GM21528 (cell line): ENCODE measurements around the gene ZNF530.
A peak's percentile ranks its signal among the peaks of the same experiment; 100 is the strongest.

Source experiments
- ATAC-seq: cut with Tn5 transposase; IDR thresholded peaks from one replicate; pipeline ENCODE4 v1.9.1; 2021; ENCODE audit warnings: mild to moderate bottlenecking, moderate library complexity; ENCODE audit not compliant: unreplicated experiment, low FRiP score

ZNF530 gene

DNA sequence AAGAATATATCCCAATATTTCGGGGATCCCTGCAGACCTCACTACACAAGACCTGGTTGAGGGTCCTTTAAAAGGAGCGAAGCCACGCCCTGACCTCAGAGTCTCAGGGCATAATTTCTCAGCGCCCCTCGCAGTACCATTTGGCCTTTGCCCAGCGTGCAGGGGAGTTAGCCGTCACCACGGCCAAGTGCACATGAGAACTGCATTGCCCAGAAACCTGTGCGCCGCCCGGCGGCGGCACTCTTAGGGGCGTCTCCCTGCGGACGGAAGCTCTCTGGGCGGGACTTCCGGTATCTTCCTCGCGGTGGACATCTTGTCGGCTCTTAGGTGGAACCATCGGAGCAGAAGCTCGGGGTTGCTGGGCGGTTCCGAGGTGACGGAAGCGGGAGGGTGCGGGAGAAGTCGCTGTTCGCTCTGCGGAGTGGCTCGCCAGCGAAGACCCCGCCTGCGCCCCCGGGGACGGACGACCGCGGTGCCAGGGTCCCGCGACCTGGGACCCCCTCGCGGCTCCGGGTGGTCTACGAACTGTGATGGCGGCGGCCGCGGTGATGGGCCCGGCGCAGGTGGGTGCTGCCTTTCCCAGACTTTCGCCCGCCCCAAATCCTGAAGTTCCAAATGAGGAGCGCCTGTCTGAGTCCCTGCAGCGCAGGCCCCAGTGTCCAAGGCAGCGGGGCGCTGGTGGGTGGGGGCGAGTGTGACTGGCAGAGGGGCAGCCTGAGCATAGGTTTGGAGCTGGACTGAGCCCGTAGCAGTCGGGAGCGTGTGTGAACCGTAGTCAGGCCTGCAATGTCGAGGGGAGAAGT lies 14.5 kb downstream of the ZNF530 start, which contains the start of gene ZNF134:
TSS of gene ZNF134 (plus strand) at position 302 of the 803 bp plus-strand sequence. CDS start 5,227 bp downstream, outside the sequence.
- ATAC-seq = peak; percentile 94

DNA sequence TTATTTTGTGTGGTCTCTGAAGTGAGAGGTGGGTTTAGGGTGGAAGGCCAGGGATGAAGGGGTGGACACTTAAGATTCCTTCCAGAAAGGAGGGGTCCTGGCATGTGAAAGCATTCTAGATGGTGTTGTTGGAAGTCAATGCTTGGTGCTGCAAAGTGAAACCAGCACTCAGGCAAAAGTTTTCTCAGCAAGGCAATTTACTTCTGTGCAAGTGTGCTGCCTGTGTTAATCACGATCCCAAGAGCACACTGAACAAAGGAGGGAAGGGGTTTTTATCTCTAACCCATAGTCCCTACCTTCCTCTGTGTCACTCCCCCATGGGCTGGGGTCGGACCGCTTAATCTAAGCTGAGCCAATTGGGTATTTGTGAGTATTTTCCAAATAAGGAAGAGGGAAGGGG lies 15.7 kb downstream of the ZNF530 start:
- ATAC-seq = no peak

DNA sequence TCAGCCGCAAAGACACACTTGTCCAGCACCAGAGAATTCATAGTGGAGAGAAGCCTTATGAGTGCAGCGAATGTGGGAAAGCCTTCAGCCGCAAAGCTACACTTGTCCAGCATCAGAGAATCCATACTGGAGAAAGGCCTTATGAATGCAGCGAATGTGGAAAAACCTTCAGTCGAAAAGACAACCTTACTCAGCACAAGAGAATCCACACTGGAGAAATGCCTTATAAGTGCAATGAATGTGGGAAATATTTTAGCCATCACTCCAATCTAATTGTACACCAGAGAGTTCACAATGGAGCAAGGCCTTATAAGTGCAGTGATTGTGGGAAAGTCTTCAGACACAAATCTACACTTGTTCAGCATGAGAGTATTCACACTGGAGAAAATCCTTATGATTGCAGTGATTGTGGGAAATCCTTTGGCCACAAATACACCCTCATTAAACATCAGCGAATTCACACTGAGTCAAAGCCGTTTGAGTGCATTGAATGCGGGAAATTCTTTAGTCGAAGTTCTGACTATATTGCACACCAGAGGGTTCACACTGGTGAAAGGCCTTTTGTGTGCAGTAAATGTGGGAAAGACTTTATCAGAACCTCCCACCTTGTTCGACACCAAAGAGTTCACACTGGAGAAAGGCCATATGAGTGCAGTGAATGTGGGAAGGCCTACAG lies 21.1 kb downstream of the ZNF530 start:
- ATAC-seq = no peak

- no peak for ATAC-seq
These were observed 23.4 kb downstream of the ZNF530 start for GRCh38 chr19:57623091-57623490.

DNA sequence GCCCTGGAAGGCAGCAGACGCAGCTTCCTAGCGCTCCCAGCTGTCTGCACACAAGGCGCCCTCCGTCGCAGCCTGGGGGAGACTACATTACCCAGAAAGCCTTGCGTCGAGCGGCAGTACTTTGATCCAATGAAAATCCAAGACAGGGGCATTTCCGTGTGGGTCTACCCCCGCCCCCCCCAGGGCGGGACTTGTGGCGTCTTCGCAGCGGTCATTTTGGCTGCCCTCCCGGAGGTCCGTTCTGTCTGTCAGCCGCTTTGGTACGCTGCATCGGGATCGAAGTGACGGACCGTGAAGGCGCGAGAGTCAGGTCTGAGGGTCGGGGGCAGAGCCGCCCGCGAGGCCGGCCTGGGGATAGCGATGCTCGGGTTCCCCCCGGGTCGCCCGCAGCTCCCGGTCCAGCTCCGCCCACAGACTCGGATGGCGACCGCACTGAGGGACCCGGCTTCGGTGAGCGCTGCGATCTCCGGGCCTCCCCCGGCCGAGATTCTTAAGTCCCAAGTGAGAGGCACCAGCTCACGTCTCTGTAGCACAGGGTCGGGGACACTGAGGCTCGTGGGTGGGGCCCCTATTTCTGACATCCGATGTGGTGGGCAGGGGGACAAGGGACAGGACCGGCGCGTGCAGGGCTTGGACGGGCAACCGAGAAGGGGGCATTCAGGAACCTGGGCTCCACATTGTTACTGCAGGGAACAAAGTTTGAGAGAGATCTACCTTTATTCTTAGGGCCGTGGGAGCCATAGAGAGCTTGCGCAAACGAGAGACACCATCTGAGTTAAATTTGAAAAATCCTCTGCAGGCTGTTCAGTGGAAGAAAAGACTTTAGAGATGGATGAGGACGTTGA lies 33.5 kb downstream of the ZNF530 start, which contains the start of gene ZNF211:
TSS of gene ZNF211 (plus strand) at position 182 of the 845 bp plus-strand sequence. CDS start at position 361, 179 bp downstream.
- peak; percentile 95 for ATAC-seq

DNA sequence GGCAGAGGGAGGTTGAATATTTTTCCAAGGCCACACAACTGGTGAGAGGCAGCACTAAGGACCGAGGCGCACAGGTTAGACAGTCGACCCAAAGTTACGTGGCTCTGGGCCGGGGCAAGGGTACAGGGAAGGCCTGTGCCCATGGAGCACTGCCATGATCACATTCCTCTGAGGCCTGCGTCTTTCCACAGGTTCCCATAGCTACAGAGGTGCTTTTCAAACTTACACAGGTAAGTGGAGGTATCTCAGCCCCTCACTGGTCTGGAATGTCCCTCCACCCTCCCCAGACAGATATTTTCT lies 34.1 kb downstream of the ZNF530 start:
- no peak for ATAC-seq

DNA sequence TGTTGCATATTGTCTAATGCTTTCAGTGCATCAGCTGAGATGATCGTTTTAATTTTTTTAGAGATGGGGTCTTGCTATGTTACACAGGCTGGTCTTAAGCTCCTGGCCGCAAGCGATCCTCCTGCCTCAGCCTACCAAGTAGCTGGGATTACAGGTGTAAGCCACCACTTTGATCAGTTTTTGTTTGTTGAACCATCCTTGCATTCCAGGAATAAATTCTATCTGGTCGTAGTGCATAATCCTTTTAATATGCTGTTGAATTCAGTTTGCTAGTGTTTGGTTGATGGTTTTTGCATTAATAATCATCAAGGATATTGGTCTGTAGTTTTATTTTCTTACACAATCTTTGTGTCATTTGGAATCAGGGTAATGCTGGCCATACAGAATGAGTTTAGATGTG lies 37.7 kb downstream of the ZNF530 start:
- no peak for ATAC-seq

DNA sequence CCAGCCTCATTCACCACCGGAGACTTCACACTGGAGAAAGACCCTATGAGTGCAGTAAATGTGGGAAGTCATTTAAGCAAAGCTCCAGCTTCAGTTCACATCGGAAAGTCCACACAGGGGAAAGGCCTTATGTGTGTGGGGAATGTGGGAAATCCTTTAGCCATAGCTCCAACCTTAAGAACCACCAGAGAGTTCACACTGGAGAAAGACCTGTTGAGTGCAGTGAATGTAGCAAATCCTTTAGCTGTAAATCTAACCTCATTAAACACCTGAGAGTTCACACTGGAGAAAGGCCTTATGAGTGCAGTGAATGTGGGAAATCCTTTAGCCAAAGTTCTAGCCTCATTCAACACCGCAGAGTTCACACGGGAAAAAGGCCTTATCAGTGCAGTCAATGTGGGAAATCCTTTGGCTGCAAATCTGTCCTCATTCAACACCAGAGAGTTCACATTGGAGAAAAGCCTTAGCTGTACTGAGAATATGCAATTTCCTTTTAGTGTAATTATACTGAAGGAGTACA lies 42.1 kb downstream of the ZNF530 start:
- ATAC-seq = no peak

- no peak for ATAC-seq
These were observed 42.8 kb downstream of the ZNF530 start for GRCh38 chr19:57642396-57643046.

DNA sequence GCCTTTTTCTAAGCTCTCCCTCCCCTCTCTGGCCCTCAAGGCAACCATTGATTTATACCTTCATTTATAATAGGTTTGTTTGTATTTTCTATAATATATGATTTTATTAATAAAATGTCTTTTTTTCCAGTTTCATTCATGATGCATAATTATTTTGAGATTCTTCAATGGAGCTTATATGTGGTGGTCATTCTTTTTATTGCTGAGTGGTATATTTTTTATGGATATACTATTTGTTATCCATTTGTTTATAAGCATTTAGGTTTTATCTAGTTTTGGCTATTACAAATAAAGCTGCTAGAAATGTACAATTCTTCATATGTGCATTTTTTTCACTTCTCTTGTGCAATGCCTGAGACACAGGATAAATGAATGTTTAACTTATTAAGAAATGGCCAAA lies 44.0 kb downstream of the ZNF530 start:
- ATAC-seq = no peak

GRCh38 chr19:57648331-57649003 lies 48.8 kb downstream of the ZNF530 start:
- ATAC-seq = no peak

DNA sequence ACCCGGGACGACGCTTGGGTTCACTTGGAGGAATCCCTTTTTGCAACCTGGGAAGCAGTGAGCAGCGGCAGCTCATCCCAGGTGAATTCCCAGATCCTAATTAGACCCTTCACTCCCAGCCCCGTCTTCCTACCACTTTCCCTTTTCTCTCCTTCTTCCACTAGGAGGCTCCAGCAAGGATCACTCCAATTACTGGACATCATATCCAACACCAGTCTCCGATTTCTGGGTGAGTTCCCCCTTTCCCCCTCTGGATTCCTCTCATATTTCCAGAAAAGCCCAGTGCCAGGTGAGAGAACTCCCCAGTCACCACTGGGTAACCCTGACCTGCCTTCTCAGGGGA lies 51.9 kb downstream of the ZNF530 start:
- no peak for ATAC-seq

GRCh38 chr19:57653689-57654088 lies 54.0 kb downstream of the ZNF530 start:
- ATAC-seq = no peak

DNA sequence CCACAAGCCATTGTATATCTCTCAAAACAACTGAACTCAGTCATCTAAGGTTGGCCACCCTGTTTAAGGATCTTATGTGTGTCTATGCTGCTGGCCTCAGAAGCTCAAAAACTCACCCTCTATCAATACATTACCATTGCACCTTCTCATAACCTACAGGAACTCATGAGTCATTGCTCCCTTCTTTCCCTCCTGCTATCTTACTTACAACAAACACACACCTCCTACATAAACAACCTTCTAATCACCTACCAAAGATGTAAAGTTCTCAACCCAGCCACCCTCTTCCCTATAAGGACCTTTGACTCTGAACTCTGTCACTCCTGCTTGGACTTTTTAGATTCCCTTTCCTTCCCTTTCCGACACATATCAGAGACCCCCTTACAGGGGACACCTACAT lies 55.8 kb downstream of the ZNF530 start:
- no peak for ATAC-seq

GRCh38 chr19:57656346-57656745 lies 56.7 kb downstream of the ZNF530 start:
- ATAC-seq = no peak
